Ovary (tissue), 9 donors: Measurements from ENCODE around the gene NBDY. TPM values are rescaled to one million over a fixed set of nuclear protein-coding genes. Genes with fewer than 3 reads are reported as not detected.

ENCODE experiments used
- DNase-seq, 5 donors: peaks; one replicate each; pipeline ENCODE4 v3.0.0-alpha.2; 2019 to 2020
- H3K27ac ChIP-seq, 2 donors: fragments of 200-600 bp; one replicate each; pipeline versions ENCODE4 v1.5.1 to v1.8.0; 2019 to 2022
- H3K27me3 ChIP-seq: fragments of 200-600 bp; one replicate; pipeline ENCODE4 v1.8.0; 2022
- H3K36me3 ChIP-seq: fragments of 200-600 bp; sonication (generic); one replicate; pipeline ENCODE4 v1.5.1; 2019
- H3K4me1 ChIP-seq: one replicate; pipeline ENCODE4 v1.8.1; 2013; ENCODE audit warnings: mild to moderate bottlenecking, moderate library complexity; ENCODE audit not compliant: insufficient read depth
- H3K4me3 ChIP-seq: fragments of 200-600 bp; sonication (generic); one replicate; pipeline ENCODE4 v1.5.1; 2017
- H3K9me3 ChIP-seq, 2 donors: fragments of 200-600 bp in 1 of 2; sonication (generic) in 1 of 2; one replicate each; pipeline versions ENCODE4 v1.5.1 to v1.8.1; 2013 to 2019; ENCODE audit warnings: mild to moderate bottlenecking in 1 of 2, moderate library complexity in 1 of 2
- CTCF ChIP-seq, 3 donors: fragments of 450-650 bp in 2 of 3; fragments of 200-600 bp in 1 of 3; IDR thresholded peaks; one replicate each; pipeline versions ENCODE4 v1.5.1 to v1.8.0; 2016 to 2022; ENCODE audit warnings: antibody characterized with exemption in 3 of 3, mild to moderate bottlenecking in 1 of 3
- EP300 ChIP-seq: sonication (generic); formaldehyde crosslinking; IDR thresholded peaks from one replicate; pipeline ENCODE4 v1.6.1; 2017; ENCODE audit warnings: antibody characterized with exemption
- POLR2A ChIP-seq: fragments of 450-650 bp; IDR thresholded peaks from one replicate; pipeline ENCODE4 v1.6.1; 2017; ENCODE audit warnings: antibody characterized with exemption, mild to moderate bottlenecking, moderate library complexity
- WGBS, 3 donors: extraction: QIAGEN DNeasy Blood & Tissue Kit in 1 of 3; methylation state at CpG; one replicate each; pipeline versions ENCODE4 v1.1.5 to v1.1.7; 2013 to 2017; 5-methylcytosine and 5-hydroxymethylcytosine counted together
- intact Hi-C, 4 donors: fragments of 100-400 bp; cut with DNase I; formaldehyde crosslinking; loops; one replicate each; pipeline versions ENCODE4 v1.11.0 to v1.15.1; 2022 to 2023
- polyA plus RNA-seq, 2 donors: library from polyadenylated mRNA; stranded (reverse); fragments of 200-250 nt in 1 of 2; fragments of 350-450 nt in 1 of 2; fragmentation: Illumina TruSeq in 1 of 2; extraction: RNeasy Lipid Tissue Mini Kit (QIAGEN cat#74804) in 1 of 2; gene quantifications; one replicate each; pipeline ENCODE4 v1.2.3, GENCODE V29; 2013 to 2014
- total RNA-seq, 7 donors: library from RNA; depleted of rRNA in 2 of 7; stranded (reverse); fragments of >200 nt in 2 of 7; fragmentation: NEBNext Ultra II Directional in 3 of 7; extraction: Animal tissue kit (Norgen Biotek cat#: 25700) in 3 of 7; gene quantifications; one replicate each; pipeline versions ENCODE4 v1.1.0 to v1.2.4, GENCODE V29; 2016 to 2023
- donor health status: DM: no; HTN: no; CAD: no; lungs with moderate emphysema.
- donor health status: DM: no; HTN: no; CAD: no.
- donor health status: Bipolar disorder and iron deficiency.
- donor health status: DM: yes; HTN: yes; CAD: no.
- donor health status: DM: no; HTN: no; CAD: no.
- donor health status: DM: yes; HTN: yes; CAD: no.

The NBDY gene
- total and polyA plus RNA-seq, 9 donors: 11.9 to 60.9 (median 35.1) TPM

GRCh38 chrX:56764975-56765791 lies 36.1 kb downstream of the NBDY start:
- intact Hi-C loops: no loop called here
- Histone ChIP-seq H3K27ac (no peak overlapping the region), H3K27me3 (no peaks in the 10 kb centered on the region), H3K36me3 (no peaks in the 10 kb centered on the region), H3K4me1 (peaks cover 4% of the 10 kb centered on the region), H3K9me3 (no peaks in the 10 kb centered on the region), H3K4me3 (no peak overlapping the region)
- 53 to 56% (median 54%) methylated on average over 15 of the region's 15 CpGs for WGBS, 3 donors
- TF ChIP-seq CTCF (IDR thresholded peaks at IDR 0.05) (no peak), POLR2A (no peak), EP300 (no peak)
- DNase-seq: no peak

GRCh38 chrX:56765811-56766553 lies 36.9 kb downstream of the NBDY start:
- WGBS, 3 donors: 49 to 55% (median 54%) methylated on average over 8 of the region's 8 CpGs
- intact Hi-C loops: no loop called here
- H3K27ac ChIP-seq: no peak overlapping the region
- DNase-seq: no peak
- TF ChIP-seq CTCF (IDR thresholded peaks at IDR 0.05) (no peak), POLR2A (no peak), EP300 (no peak)
- peaks cover 4% of the 10 kb centered on the region for H3K4me1 ChIP-seq
- no peaks in the 10 kb centered on the region for H3K36me3 ChIP-seq
- no peaks in the 10 kb centered on the region for H3K27me3 ChIP-seq
- no peaks in the 10 kb centered on the region for H3K9me3 ChIP-seq
- no peak overlapping the region for H3K4me3 ChIP-seq

- H3K4me3 ChIP-seq: peak overlapping the region; percentile 50
- H3K27ac ChIP-seq: peak overlapping the region in 1 of 2 donors; percentile 23
- no peak for DNase-seq
- no peaks in the 10 kb centered on the region for H3K36me3 ChIP-seq
- H3K27me3 ChIP-seq: no peaks in the 10 kb centered on the region
- 59 to 75% (median 59%) methylated on average over 16 of the region's 16 CpGs for WGBS, 3 donors
- no peak for TF ChIP-seq CTCF (IDR thresholded peaks at IDR 0.05)
- TF ChIP-seq POLR2A: no peak
- no peak for TF ChIP-seq EP300
- no peaks in the 10 kb centered on the region for H3K9me3 ChIP-seq
- intact Hi-C loops: no loop called here
- peaks cover 4% of the 10 kb centered on the region for H3K4me1 ChIP-seq
Observed at GRCh38 chrX:56766554-56767347, 37.7 kb downstream of the NBDY start.
